Endothelial cell of umbilical vein (primary cell): ENCODE data around the gene MCRIP2. TPM values are rescaled to one million over a fixed set of nuclear protein-coding genes. Genes with fewer than 3 reads are reported as not detected.

Experiments used
- BruUV-seq: library from RNA; stranded (reverse); fragments of 400-500 nt; replicated peaks from 2 replicates; lab custom pipeline; 2021; lab: Mats Ljungman, UMichigan
- CTCF ChIA-PET: fragments of 300-600, 350-600 bp; sonication (Branson Sonifier 250); formaldehyde crosslinking; loops from one replicate; lab custom pipeline; 2021; ENCODE audit warnings: antibody characterized with exemption, inconsistent platforms; lab: Charles Lee
- POLR2A ChIA-PET: fragments of 300-600, 350-600 bp; sonication (Branson Sonifier 250); formaldehyde crosslinking; loops from one replicate; lab custom pipeline; 2021; ENCODE audit warnings: antibody characterized with exemption, inconsistent platforms; lab: Charles Lee
- DNase-seq: peaks from one replicate; pipeline ENCODE4 v3.0.0-alpha.2; 2011; ENCODE audit warnings: low read depth, low spot score
- FAIRE-seq: peaks from 2 replicates; lab custom pipeline; 2011; peaks lifted over from hg19 to GRCh38; lab: Jason Lieb, UNC
- H2AFZ ChIP-seq: 2 replicates; pipeline ENCODE4 v1.6.0; 2012; ENCODE audit warnings: low read depth, low read length, control low read depth, inconsistent platforms
- H3K27ac ChIP-seq: 2 replicates; pipeline ENCODE4 v1.5.1; 2011; ENCODE audit warnings: low read depth, mild to moderate bottlenecking, control low read depth, low read length, moderate library complexity; ENCODE audit not compliant: insufficient read depth
- H3K27me3 ChIP-seq, 2 experiments: 2 replicates each; pipeline versions ENCODE4 v1.6.0 to v1.6.1; 2011; ENCODE audit warnings: low read length in 2 of 2, mixed read lengths in 1 of 2; ENCODE audit not compliant: control insufficient read depth in 2 of 2, insufficient read depth in 2 of 2
- H3K36me3 ChIP-seq, 2 experiments: 2 replicates in 1 of 2; 3 replicates in 1 of 2; pipeline ENCODE4 v1.5.1; 2011; ENCODE audit warnings: low read length in 2 of 2, mild to moderate bottlenecking in 1 of 2, moderate library complexity in 1 of 2; ENCODE audit not compliant: control insufficient read depth in 2 of 2, insufficient read depth in 2 of 2; ENCODE audit errors: extremely low read depth in 1 of 2
- H3K4me1 ChIP-seq: 3 replicates; pipeline ENCODE4 v1.5.1; 2011; ENCODE audit warnings: mild to moderate bottlenecking, low read length; ENCODE audit not compliant: control insufficient read depth, insufficient read depth; ENCODE audit errors: extremely low read depth
- H3K4me2 ChIP-seq: 2 replicates; pipeline ENCODE4 v1.6.1; 2011; ENCODE audit warnings: low read length, control low read depth, mixed read lengths; ENCODE audit not compliant: insufficient read depth
- H3K4me3 ChIP-seq, 3 experiments: fragments of 200-600 bp in 1 of 3; sonication (generic), shearing (Covaris generic) in 1 of 3; replicated peaks in 1 of 3; 2 replicates each; pipeline ENCODE4 v1.5.1; 2011 to 2016; ENCODE audit warnings: control low read depth in 3 of 3, low read length in 3 of 3, mild to moderate bottlenecking in 2 of 3, inconsistent platforms in 1 of 3, low read depth in 1 of 3, moderate library complexity in 1 of 3; ENCODE audit not compliant: insufficient read depth in 1 of 3
- H3K79me2 ChIP-seq: 2 replicates; pipeline ENCODE4 v1.6.0; 2012; ENCODE audit warnings: low read length, inconsistent platforms; ENCODE audit not compliant: control insufficient read depth, insufficient read depth
- H3K9ac ChIP-seq: replicated peaks from 2 replicates; pipeline ENCODE3; 2011; ENCODE audit warnings: low read length, control low read depth; ENCODE audit not compliant: insufficient read depth; ENCODE audit errors: extremely low read depth
- H3K9me1 ChIP-seq: replicated peaks from 3 replicates; pipeline ENCODE4 v1.6.0; 2011; ENCODE audit warnings: mild to moderate bottlenecking, low read length; ENCODE audit not compliant: control insufficient read depth, insufficient read depth; ENCODE audit errors: extremely low read depth
- H3K9me3 ChIP-seq: replicated peaks from 2 replicates; pipeline ENCODE4 v1.5.1; 2012; ENCODE audit warnings: low read length, inconsistent platforms; ENCODE audit not compliant: control insufficient read depth, insufficient read depth
- H4K20me1 ChIP-seq: replicated peaks from 2 replicates; pipeline ENCODE3; 2011; ENCODE audit warnings: mild to moderate bottlenecking, low read length; ENCODE audit not compliant: control insufficient read depth, insufficient read depth; ENCODE audit errors: extremely low read depth
- CTCF ChIP-seq, 2 donors: IDR thresholded peaks; 1 replicate in 1 of 2; 2 replicates in 1 of 2; pipeline ENCODE4 v1.5.1; 2011; ENCODE audit warnings: low read length in 2 of 2, mild to moderate bottlenecking in 2 of 2, moderate library complexity in 2 of 2, control low read depth in 1 of 2, inconsistent platforms in 1 of 2, low read depth in 1 of 2; ENCODE audit not compliant: insufficient read depth in 1 of 2; ENCODE audit errors: extremely low read depth in 1 of 2
- FOS ChIP-seq: IDR thresholded peaks from 2 replicates; pipeline ENCODE4 v1.6.1; 2011; ENCODE audit warnings: mild to moderate bottlenecking, low read length, moderate library complexity, borderline replicate concordance; ENCODE audit not compliant: insufficient read depth
- GATA2 ChIP-seq: IDR thresholded peaks from 2 replicates; pipeline ENCODE4 v1.7.0; 2011; ENCODE audit warnings: low read depth, mild to moderate bottlenecking, moderate library complexity, mixed read lengths, low read length; ENCODE audit not compliant: insufficient read length, insufficient read depth
- JUN ChIP-seq: IDR thresholded peaks from 2 replicates; pipeline ENCODE4 v1.6.1; 2011; ENCODE audit warnings: borderline replicate concordance, low read depth; ENCODE audit not compliant: insufficient read length, insufficient read depth
- MYC ChIP-seq: IDR thresholded peaks from one replicate; pipeline ENCODE4 v1.6.1; 2011; ENCODE audit warnings: mild to moderate bottlenecking, low read depth, low read length
- POLR2A ChIP-seq: IDR thresholded peaks from 2 replicates; pipeline ENCODE4 v1.6.1; 2012; ENCODE audit warnings: low read depth, mild to moderate bottlenecking, control low read depth, low read length
- POLR2AphosphoS5 ChIP-seq: IDR thresholded peaks from 2 replicates; pipeline ENCODE4 v1.6.1; 2012; ENCODE audit warnings: low read depth, mild to moderate bottlenecking, control low read depth, low read length, moderate library complexity; ENCODE audit not compliant: insufficient read depth
- dilution Hi-C: fragments of 300-500 bp; cut with MboI; formaldehyde crosslinking; loops from one replicate; pipeline ENCODE4 v1.15.0; 2019; ENCODE audit warnings: low sequenced_read_pairs; ENCODE audit not compliant: extremely low pct_ligation_motif_present
- intact Hi-C: fragments of 100-400 bp; cut with micrococcal nuclease; formaldehyde crosslinking; loops from one replicate; pipeline ENCODE4 v1.10.0; 2022
- polyA plus RNA-seq, 4 experiments: library from polyadenylated mRNA; depleted of rRNA in 3 of 4; stranded (reverse) in 3 of 4; unstranded in 1 of 4; fragments of >200 nt; gene quantifications; 2 replicates each; pipeline versions ENCODE4 v1.2.1 to v1.2.3, GENCODE V29; 2011 to 2012; ENCODE audit warnings: missing spikeins in 1 of 4
- total RNA-seq: library from RNA; stranded (reverse); gene quantifications from 2 replicates; pipeline ENCODE4 v1.2.3, GENCODE V29; 2021

MCRIP2 gene
- total and polyA plus RNA-seq, 2 donors (not counting 3 experiments of a cell fraction or from before 2014, with no cell fraction given), result 17.1 to 18.9 TPM

- no peak within 1 kb of the TSS for H3K9ac ChIP-seq
- CTCF ChIA-PET, result interaction anchor here (0.9 to 1.5 kb wide), 6 partner anchors 7 to 96 kb away, joined by 3 to 6 read pairs (median 4); partner anchors contain the start of genes METTL26 and RHOT2
- H3K4me3 ChIP-seq, result peak within 1 kb of the TSS in 1 of 3 experiments; percentile 28
- intact Hi-C loops (no loop called here), dilution Hi-C loops (no loop called here)
- TF ChIP-seq FOS, result no peak
- TF ChIP-seq GATA2, result no peak
- no peak for TF ChIP-seq CTCF (IDR thresholded peaks at IDR 0.05; ENCODE audit: extremely low read depth in 1 of 2, insufficient read depth in 1 of 2, low read depth in 1 of 2, low read length in 2 of 2)
- TF ChIP-seq JUN, result no peak
- no peak for TF ChIP-seq MYC
- TF ChIP-seq POLR2A, result no peak
- peak; percentile 58 for TF ChIP-seq POLR2AphosphoS5
- FAIRE-seq, result no peak
- peak within 1 kb of the TSS; percentile 30 for H2AFZ ChIP-seq
- peaks cover 5 to 30% of the 10 kb centered on the region in 2 experiments for H3K36me3 ChIP-seq
- H3K79me2 ChIP-seq, result peaks cover 2% of the 10 kb centered on the region
- no TSS peak for BruUV-seq
- no peaks in the 10 kb centered on the region for H3K27me3 ChIP-seq
- H3K9me3 ChIP-seq, result no peaks in the 10 kb centered on the region
- no peaks in the 10 kb centered on the region for H4K20me1 ChIP-seq
- H3K4me2 ChIP-seq, result peak within 1 kb of the TSS; percentile 43
- no peaks in the 10 kb centered on the region for H3K4me1 ChIP-seq
- DNase-seq, result no peak
- POLR2A ChIA-PET, result interaction anchor here (0.6 kb wide), 1 partner anchor 53 kb away, joined by 3 read pairs; no protein-coding TSS in a partner anchor
- no peak within 1 kb of the TSS for H3K27ac ChIP-seq
- no peaks in the 10 kb centered on the region for H3K9me1 ChIP-seq
These were observed 33.6 kb downstream of the MCRIP2 start, which contains the start of gene RHBDL1 for GRCh38 chr16:674968-675883. TSS of gene RHBDL1 (plus strand) at chr16:675671. CDS start at chr16:675791, 120 bp downstream.
